SK-N-SH (cell line): Measurements from ENCODE around the gene CYP2S1. TPM values are rescaled to one million over a fixed set of nuclear protein-coding genes. Genes with fewer than 3 reads are reported as not detected.

Source experiments
- CTCF ChIA-PET: fragments of 300-600, 350-600 bp; formaldehyde crosslinking; extraction: SDS; loops from one replicate; lab custom pipeline; 2021; lab: Yijun Ruan, JAX
- POLR2A ChIA-PET: fragments of 350-600 bp; sonication (Branson Sonifier 250); formaldehyde crosslinking; extraction: SDS; loops from one replicate; lab custom pipeline; 2020; ENCODE audit warnings: antibody characterized with exemption, inconsistent platforms; lab: Yijun Ruan, JAX
- DNase-seq: peaks from one replicate; pipeline ENCODE4 v3.0.0; 2012
- H2AFZ ChIP-seq: fragments of 200-600 bp; sonication (generic); 2 replicates; pipeline ENCODE4 v1.8.1; 2016; ENCODE audit warnings: antibody characterized with exemption, mild to moderate bottlenecking, low read depth
- H3F3A ChIP-seq: fragments of 200-600 bp; sonication (generic); replicated peaks from 2 replicates; pipeline ENCODE3; 2016; ENCODE audit warnings: antibody characterized with exemption, mild to moderate bottlenecking; ENCODE audit not compliant: insufficient read depth
- H3K27ac ChIP-seq, 2 experiments: fragments of 200-500 bp in 1 of 2; fragments of 200-600 bp in 1 of 2; sonication (Bioruptor generic) in 1 of 2; sonication (generic), shearing (Covaris generic) in 1 of 2; 2 replicates each; pipeline versions ENCODE4 v1.5.1 to v1.6.1; 2014 to 2016; ENCODE audit warnings: low read depth in 2 of 2, inconsistent platforms in 1 of 2, low read length in 1 of 2, mild to moderate bottlenecking in 1 of 2, mixed read lengths in 1 of 2
- H3K27me3 ChIP-seq: fragments of 200-600 bp; sonication (generic), shearing (Covaris generic); 2 replicates; pipeline ENCODE4 v1.6.1; 2016; ENCODE audit warnings: mixed run types; ENCODE audit not compliant: insufficient read depth
- H3K36me3 ChIP-seq, 2 experiments: fragments of 200-500 bp in 1 of 2; fragments of 200-600 bp in 1 of 2; sonication (Bioruptor generic) in 1 of 2; sonication (generic) in 1 of 2; replicated peaks in 1 of 2; 2 replicates each; pipeline versions ENCODE3 to v1.5.1; 2014 to 2016; ENCODE audit warnings: low read length in 1 of 2, mild to moderate bottlenecking in 1 of 2; ENCODE audit not compliant: insufficient read depth in 2 of 2, control insufficient read depth in 1 of 2
- H3K4me1 ChIP-seq, 2 experiments: fragments of 200-500 bp in 1 of 2; fragments of 200-600 bp in 1 of 2; sonication (Bioruptor generic) in 1 of 2; sonication (generic), shearing (Covaris generic) in 1 of 2; 2 replicates each; pipeline versions ENCODE4 v1.5.1 to v1.6.1; 2014 to 2016; ENCODE audit warnings: low read depth in 1 of 2, low read length in 1 of 2, mixed run types in 1 of 2; ENCODE audit not compliant: insufficient read depth in 2 of 2, control insufficient read depth in 1 of 2
- H3K4me2 ChIP-seq: fragments of 200-600 bp; sonication (generic), shearing (Covaris generic); 2 replicates; pipeline ENCODE4 v1.6.1; 2017; ENCODE audit warnings: mixed run types
- H3K4me3 ChIP-seq, 2 experiments: fragments of 200-500 bp in 1 of 2; fragments of 200-600 bp in 1 of 2; sonication (Bioruptor generic) in 1 of 2; sonication (generic), shearing (Covaris generic) in 1 of 2; 2 replicates each; pipeline versions ENCODE4 v1.5.1 to v1.8.1; 2014 to 2016; ENCODE audit warnings: low read depth in 2 of 2, inconsistent platforms in 1 of 2, low read length in 1 of 2, mild to moderate bottlenecking in 1 of 2, mixed read lengths in 1 of 2, moderate library complexity in 1 of 2
- H3K79me2 ChIP-seq: fragments of 200-600 bp; sonication (generic); 2 replicates; pipeline ENCODE4 v1.8.1; 2017; ENCODE audit warnings: mild to moderate bottlenecking; ENCODE audit not compliant: insufficient read depth
- H3K9ac ChIP-seq: fragments of 200-600 bp; sonication (generic); 2 replicates; pipeline ENCODE4 v1.6.1; 2017; ENCODE audit warnings: mixed run types
- H3K9me2 ChIP-seq: fragments of 200-600 bp; sonication (generic); 2 replicates; pipeline ENCODE4 v1.6.1; 2017; ENCODE audit warnings: mixed run types
- H3K9me3 ChIP-seq: fragments of 200-600 bp; sonication (generic); 2 replicates; pipeline ENCODE4 v1.6.1; 2017; ENCODE audit warnings: mixed run types, mild to moderate bottlenecking, moderate library complexity
- H4K20me1 ChIP-seq: fragments of 200-600 bp; sonication (generic); 2 replicates; pipeline ENCODE4 v1.6.1; 2017; ENCODE audit warnings: mild to moderate bottlenecking, mixed run types; ENCODE audit not compliant: insufficient read depth
- CTCF ChIP-seq: fragments of 200-600 bp; sonication (generic); IDR thresholded peaks from 2 replicates; pipeline ENCODE4 v1.6.1; 2017; ENCODE audit warnings: antibody characterized with exemption, mild to moderate bottlenecking, moderate library complexity
- ELF1 ChIP-seq: IDR thresholded peaks from 2 replicates; pipeline ENCODE4 v1.4.0; 2012
- FOXJ3 ChIP-seq: sonication (generic); formaldehyde crosslinking; IDR thresholded peaks from 2 replicates; pipeline ENCODE4 v1.5.1; 2020; ENCODE audit warnings: mild to moderate bottlenecking, missing genetic modification reagents
- GABPA ChIP-seq: IDR thresholded peaks from 2 replicates; pipeline ENCODE4 v1.4.0; 2012; ENCODE audit warnings: low read depth, mild to moderate bottlenecking
- IRF3 ChIP-seq: fragments of 150-350 bp; IDR thresholded peaks from 2 replicates; pipeline ENCODE4 v1.6.1; 2016; ENCODE audit warnings: mild to moderate bottlenecking, low read depth, low read length
- JUND ChIP-seq: IDR thresholded peaks from 2 replicates; pipeline ENCODE4 v1.4.0; 2012
- MAX ChIP-seq: IDR thresholded peaks from 2 replicates; pipeline ENCODE4 v1.4.0; 2012; ENCODE audit warnings: low read depth
- MEF2A ChIP-seq: IDR thresholded peaks from 2 replicates; pipeline ENCODE4 v1.4.0; 2012; ENCODE audit warnings: low read depth, borderline replicate concordance
- NRF1 ChIP-seq: IDR thresholded peaks from 2 replicates; pipeline ENCODE4 v1.6.1; 2012; ENCODE audit warnings: low read depth, mild to moderate bottlenecking, low read length
- PBX3 ChIP-seq: IDR thresholded peaks from 2 replicates; pipeline ENCODE4; 2012
- RAD21 ChIP-seq: IDR thresholded peaks from 2 replicates; pipeline ENCODE4 v1.6.1; 2012; ENCODE audit warnings: mild to moderate bottlenecking, low read length
- REST ChIP-seq: IDR thresholded peaks from 2 replicates; pipeline ENCODE4 v1.6.1; 2012; ENCODE audit warnings: mild to moderate bottlenecking, low read depth, low read length, moderate library complexity
- RXRA ChIP-seq: IDR thresholded peaks from 2 replicates; pipeline ENCODE4 v1.4.0; 2012; ENCODE audit warnings: low read depth, mild to moderate bottlenecking, borderline replicate concordance
- SMC3 ChIP-seq: IDR thresholded peaks from 2 replicates; pipeline ENCODE4 v1.6.1; 2012; ENCODE audit warnings: low read depth, low read length, improper control_type of control experiment
- TCF12 ChIP-seq: IDR thresholded peaks from 2 replicates; pipeline ENCODE4 v1.4.0; 2012
- TEAD4 ChIP-seq: IDR thresholded peaks from 2 replicates; pipeline ENCODE4 v1.4.0; 2012; ENCODE audit warnings: mild to moderate bottlenecking, borderline replicate concordance; ENCODE audit not compliant: insufficient read depth
- USF1 ChIP-seq: IDR thresholded peaks from 2 replicates; pipeline ENCODE4 v1.4.0; 2012; ENCODE audit warnings: low read depth, borderline replicate concordance
- ZBTB33 ChIP-seq: IDR thresholded peaks from 2 replicates; pipeline ENCODE4 v1.4.0; 2012; ENCODE audit warnings: low read depth, borderline replicate concordance
- WGBS: methylation state at CpG from one replicate; pipeline ENCODE4 v1.1.6; 2017; ENCODE audit warnings: low lambda C conversion rate; 5-methylcytosine and 5-hydroxymethylcytosine counted together
- polyA plus RNA-seq, 3 experiments: library from polyadenylated mRNA; depleted of rRNA; stranded (reverse); fragments of >200 nt; gene quantifications; 2 replicates each; pipeline ENCODE4 v1.2.3, GENCODE V29; 2012

Gene CYP2S1
- polyA plus RNA-seq, 1 of the 3 experiments (the other 2 are of a cell fraction): 0.67 TPM

GRCh38 chr19:41172297-41173164 lies 20.5 kb upstream of the CYP2S1 start:
- no peak overlapping the region for H2AFZ ChIP-seq
- no peaks in the 10 kb centered on the region for H3K36me3 ChIP-seq
- no peak for TF ChIP-seq USF1
- TF ChIP-seq MEF2A: no peak
- TF ChIP-seq FOXJ3 (CRISPR knock-in tag): no peak
- TF ChIP-seq RAD21: no peak
- no peak for TF ChIP-seq SMC3
- TF ChIP-seq NRF1: no peak
- TF ChIP-seq ZBTB33: no peak
- TF ChIP-seq MAX: no peak
- no peak for TF ChIP-seq PBX3
- no peak for TF ChIP-seq TEAD4
- no peak for TF ChIP-seq IRF3
- no peak for TF ChIP-seq JUND
- no peak for TF ChIP-seq RXRA
- TF ChIP-seq GABPA: no peak
- no peak for TF ChIP-seq TCF12
- no peak for TF ChIP-seq REST
- TF ChIP-seq ELF1: no peak
- no peak for TF ChIP-seq CTCF
- H4K20me1 ChIP-seq: no peaks in the 10 kb centered on the region
- H3F3A ChIP-seq: peaks cover 5% of the 10 kb centered on the region
- no peaks in the 10 kb centered on the region for H3K9me2 ChIP-seq
- WGBS: 33% methylated on average over 6 of the region's 6 CpGs
- no peak overlapping the region for H3K27ac ChIP-seq
- no peaks in the 10 kb centered on the region for H3K9me3 ChIP-seq
- POLR2A ChIA-PET: no interaction called here
- CTCF ChIA-PET: no interaction called here
- no peak for DNase-seq
- no peak overlapping the region for H3K4me2 ChIP-seq
- no peaks in the 10 kb centered on the region for H3K4me1 ChIP-seq
- H3K9ac ChIP-seq: no peak overlapping the region
- no peaks in the 10 kb centered on the region for H3K79me2 ChIP-seq
- H3K4me3 ChIP-seq: no peak overlapping the region
- H3K27me3 ChIP-seq: peaks cover 54% of the 10 kb centered on the region; the same call in 1 of the 2 replicates
